HCT116 (cell line): ENCODE measurements around the gene NEK7. TPM values are rescaled to one million over a fixed set of nuclear protein-coding genes. Genes with fewer than 3 reads are reported as not detected.

Experiments used
- ATAC-seq: fragments of 200-7000 bp; cut with Tn5 transposase; 2 replicates; pipeline ENCODE4 v1.9.1; 2020; ENCODE audit warnings: mild to moderate bottlenecking, moderate library complexity
- BruUV-seq: library from RNA; stranded (reverse); fragments of 400-500 nt; replicated peaks from 2 replicates; lab custom pipeline; 2021; lab: Mats Ljungman, UMichigan
- CTCF ChIA-PET: fragments of 300-600 bp; sonication (Branson Sonifier 250); formaldehyde crosslinking; loops from one replicate; lab custom pipeline; 2021; ENCODE audit warnings: antibody characterized with exemption; lab: Charles Lee
- POLR2A ChIA-PET: fragments of 300-600, 350-600 bp; sonication (Branson Sonifier 250); formaldehyde crosslinking; loops from one replicate; lab custom pipeline; 2021; ENCODE audit warnings: antibody characterized with exemption; lab: Charles Lee
- RAD21 ChIA-PET, 2 experiments: fragments of 300-600 bp; sonication (Branson Sonifier 250); formaldehyde crosslinking; loops; one replicate each; lab custom pipeline; 2023; ENCODE audit warnings: low total read pairs in 2 of 2; ENCODE audit not compliant: uncharacterized antibody in 2 of 2, unreplicated experiment in 2 of 2, low non-redundant PET in 1 of 2; lab: Charles Lee
- DNase-seq: peaks from one replicate; pipeline ENCODE4 v3.0.0-alpha.2; 2010; ENCODE audit warnings: low read depth, low spot score
- H2AFZ ChIP-seq: fragments of 200-600 bp; shearing (Covaris generic), sonication (generic); 2 replicates; pipeline ENCODE4 v1.6.1; 2017; ENCODE audit warnings: low read depth, mixed run types, mixed read lengths, antibody characterized with exemption, low read length; ENCODE audit not compliant: poor library complexity, severe bottlenecking
- H3K27ac ChIP-seq: 2 replicates; pipeline ENCODE4 v1.5.1; 2012; ENCODE audit warnings: low read depth, low read length
- H3K27me3 ChIP-seq: fragments of 200-600 bp; sonication (generic); 2 replicates; pipeline ENCODE4 v1.6.1; 2016; ENCODE audit warnings: mixed run types, low read length, mixed read lengths; ENCODE audit not compliant: insufficient read depth
- H3K36me3 ChIP-seq, 2 experiments: fragments of 200-500 bp in 1 of 2; fragments of 200-600 bp in 1 of 2; sonication (Bioruptor generic) in 1 of 2; sonication (generic) in 1 of 2; 2 replicates each; pipeline versions ENCODE4 v1.5.1 to v1.6.1; 2014 to 2016; ENCODE audit warnings: low read length in 2 of 2, inconsistent platforms in 1 of 2, mixed read lengths in 1 of 2, mixed run types in 1 of 2; ENCODE audit not compliant: insufficient read depth in 2 of 2, control insufficient read depth in 1 of 2
- H3K4me1 ChIP-seq, 2 experiments: fragments of 200-600 bp in 1 of 2; sonication (generic) in 1 of 2; 2 replicates each; pipeline versions ENCODE4 v1.5.1 to v1.6.1; 2012 to 2017; ENCODE audit warnings: low read length in 2 of 2, inconsistent platforms in 1 of 2, mild to moderate bottlenecking in 1 of 2, mixed read lengths in 1 of 2, mixed run types in 1 of 2, moderate library complexity in 1 of 2; ENCODE audit not compliant: insufficient read depth in 2 of 2, control insufficient read depth in 1 of 2
- H3K4me2 ChIP-seq: fragments of 200-600 bp; sonication (generic); 2 replicates; pipeline ENCODE4 v1.6.1; 2017; ENCODE audit warnings: mixed run types, low read length, mixed read lengths
- H3K4me3 ChIP-seq, 2 experiments: fragments of 200-600 bp in 1 of 2; sonication (generic) in 1 of 2; replicated peaks in 1 of 2; 2 replicates each; pipeline ENCODE4 v1.5.1; 2011 to 2016; ENCODE audit warnings: low read length in 2 of 2, control low read depth in 1 of 2, low read depth in 1 of 2, mild to moderate bottlenecking in 1 of 2, mixed read lengths in 1 of 2, mixed run types in 1 of 2
- H3K79me2 ChIP-seq: fragments of 200-600 bp; sonication (generic); 2 replicates; pipeline ENCODE4 v1.6.1; 2017; ENCODE audit warnings: mild to moderate bottlenecking, mixed run types, low read length, moderate library complexity, mixed read lengths; ENCODE audit not compliant: insufficient read depth
- H3K9ac ChIP-seq: fragments of 200-600 bp; sonication (generic); 2 replicates; pipeline ENCODE4 v1.6.1; 2016; ENCODE audit warnings: low read length, mixed read lengths
- H3K9me2 ChIP-seq: fragments of 200-600 bp; sonication (generic), shearing (Covaris generic); 2 replicates; pipeline ENCODE4 v1.6.1; 2017; ENCODE audit warnings: mixed run types, mild to moderate bottlenecking, moderate library complexity; ENCODE audit not compliant: insufficient read depth
- H3K9me3 ChIP-seq, 2 experiments: fragments of 200-500 bp in 1 of 2; fragments of 200-600 bp in 1 of 2; sonication (Bioruptor generic) in 1 of 2; sonication (generic) in 1 of 2; 2 replicates each; pipeline ENCODE4 v1.6.1; 2014 to 2017; ENCODE audit warnings: low read length in 2 of 2, mixed read lengths in 2 of 2, inconsistent platforms in 1 of 2, low read depth in 1 of 2, mild to moderate bottlenecking in 1 of 2, mixed run types in 1 of 2, moderate library complexity in 1 of 2; ENCODE audit not compliant: control insufficient read depth in 1 of 2, insufficient read depth in 1 of 2
- H4K20me1 ChIP-seq: fragments of 200-600 bp; sonication (generic), shearing (Covaris generic); 2 replicates; pipeline ENCODE4 v1.6.1; 2017; ENCODE audit warnings: mixed run types, mild to moderate bottlenecking, moderate library complexity; ENCODE audit not compliant: insufficient read depth
- CBX3 ChIP-seq: IDR thresholded peaks from 2 replicates; pipeline ENCODE4 v1.6.1; 2012; ENCODE audit warnings: low read depth
- EGR1 ChIP-seq: IDR thresholded peaks from 2 replicates; pipeline ENCODE4 v1.6.1; 2012; ENCODE audit warnings: low read depth
- EZH2 ChIP-seq: fragments of 200-600 bp; sonication (generic); IDR thresholded peaks from 2 replicates; pipeline ENCODE4 v1.6.1; 2017; ENCODE audit warnings: antibody characterized with exemption, mixed run types
- JUND ChIP-seq: IDR thresholded peaks from 2 replicates; pipeline ENCODE4 v1.6.1; 2012
- POLR2A ChIP-seq: IDR thresholded peaks from 2 replicates; pipeline ENCODE4 v1.7.0; 2011; ENCODE audit warnings: borderline replicate concordance; ENCODE audit not compliant: insufficient read depth, insufficient read length; ENCODE audit errors: extremely low read depth
- RAD21 ChIP-seq: IDR thresholded peaks from 2 replicates; pipeline ENCODE4 v1.6.1; 2012; ENCODE audit warnings: low read depth, mild to moderate bottlenecking
- TCF7L2 ChIP-seq: IDR thresholded peaks from 2 replicates; pipeline ENCODE4 v1.7.0; 2011; ENCODE audit warnings: borderline replicate concordance, inconsistent platforms; ENCODE audit not compliant: insufficient read depth, insufficient read length; ENCODE audit errors: extremely low read depth
- intact Hi-C: fragments of 100-400 bp; cut with micrococcal nuclease; formaldehyde crosslinking; loops from 2 replicates; pipeline ENCODE4 v1.10.0; 2022
- total RNA-seq: library from RNA; stranded (reverse); gene quantifications from one replicate; pipeline ENCODE4 v1.2.1, GENCODE V29; 2021; ENCODE audit not compliant: unreplicated experiment
- TF ChIP-seq, protein P1 (sequence below): IDR thresholded peaks from 2 replicates; pipeline ENCODE4 v1.6.1; 2011; ENCODE audit warnings: mild to moderate bottlenecking, low read length, moderate library complexity; ENCODE audit not compliant: insufficient replicate concordance; ENCODE audit errors: extremely low read depth
- TF ChIP-seq, protein P2 (sequence below): IDR thresholded peaks from 2 replicates; pipeline ENCODE4 v1.6.1; 2012
- TF ChIP-seq, protein P3 (sequence below), 3 experiments: fragments of 200-600 bp in 1 of 3; sonication (generic) in 1 of 3; IDR thresholded peaks in 2 of 3; conservative IDR thresholded peaks in 1 of 3; 2 replicates each; pipeline ENCODE4 v1.5.1; 2012 to 2017; ENCODE audit warnings: low read depth in 2 of 3, low read length in 2 of 3, antibody characterized with exemption in 1 of 3, borderline replicate concordance in 1 of 3, control low read depth in 1 of 3, mild to moderate bottlenecking in 1 of 3, mixed read lengths in 1 of 3, mixed run types in 1 of 3, moderate library complexity in 1 of 3; ENCODE audit not compliant: insufficient read depth in 1 of 3

Gene NEK7
- total RNA-seq, 1 experiment from 2014 or later, result 33.0 TPM

DNA sequence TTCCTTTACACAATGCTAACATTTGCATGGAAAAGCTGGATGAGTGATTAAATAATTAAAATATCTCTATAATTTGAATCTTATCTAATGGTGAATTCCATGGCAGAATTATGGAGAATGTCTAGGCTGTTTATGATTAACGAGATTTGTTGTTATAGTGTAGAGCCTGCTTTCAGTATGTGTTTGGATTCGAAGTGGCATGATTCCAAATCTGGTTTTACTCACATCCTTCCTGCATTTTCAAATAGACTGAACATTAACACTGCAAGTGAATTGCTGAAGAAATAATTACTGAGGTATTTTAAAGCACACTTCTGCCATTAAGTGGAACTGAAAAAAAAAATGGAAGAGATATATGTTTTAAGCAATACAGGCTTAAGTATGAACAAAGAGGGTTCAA lies 5.1 kb upstream of the NEK7 start:
- H3K27ac ChIP-seq, result no peak overlapping the region
- no peaks in the 10 kb centered on the region for H3K9me2 ChIP-seq
- no peaks in the 10 kb centered on the region for H3K36me3 ChIP-seq
- ChIA-PET RAD21 (no interaction called here), POLR2A (no interaction called here), CTCF (no interaction called here)
- DNase-seq (no peak), ATAC-seq (no peak)
- H3K4me3 ChIP-seq, result no peak overlapping the region
- H4K20me1 ChIP-seq, result no peaks in the 10 kb centered on the region
- no peaks in the 10 kb centered on the region for H3K79me2 ChIP-seq
- H2AFZ ChIP-seq, result no peak overlapping the region
- no peak overlapping the region for H3K9ac ChIP-seq
- H3K4me2 ChIP-seq, result no peak overlapping the region
- H3K4me1 ChIP-seq, result peaks cover 3 to 12% of the 10 kb centered on the region in 2 experiments; a peak in 2 of 4 replicates
- H3K27me3 ChIP-seq, result no peaks in the 10 kb centered on the region
- no TSS peak for BruUV-seq
- H3K9me3 ChIP-seq, result no peaks in the 10 kb centered on the region
- intact Hi-C loops, result loop anchor here (10.0 kb wide), 1 partner anchor 537 kb away; no protein-coding TSS in a partner anchor
- TF ChIP-seq CBX3 (no peak), RAD21 (no peak), EZH2 (no peak), POLR2A (no peak), JUND (no peak), EGR1 (no peak), TCF7L2 (no peak)
- TF ChIP-seq, protein P1, sequence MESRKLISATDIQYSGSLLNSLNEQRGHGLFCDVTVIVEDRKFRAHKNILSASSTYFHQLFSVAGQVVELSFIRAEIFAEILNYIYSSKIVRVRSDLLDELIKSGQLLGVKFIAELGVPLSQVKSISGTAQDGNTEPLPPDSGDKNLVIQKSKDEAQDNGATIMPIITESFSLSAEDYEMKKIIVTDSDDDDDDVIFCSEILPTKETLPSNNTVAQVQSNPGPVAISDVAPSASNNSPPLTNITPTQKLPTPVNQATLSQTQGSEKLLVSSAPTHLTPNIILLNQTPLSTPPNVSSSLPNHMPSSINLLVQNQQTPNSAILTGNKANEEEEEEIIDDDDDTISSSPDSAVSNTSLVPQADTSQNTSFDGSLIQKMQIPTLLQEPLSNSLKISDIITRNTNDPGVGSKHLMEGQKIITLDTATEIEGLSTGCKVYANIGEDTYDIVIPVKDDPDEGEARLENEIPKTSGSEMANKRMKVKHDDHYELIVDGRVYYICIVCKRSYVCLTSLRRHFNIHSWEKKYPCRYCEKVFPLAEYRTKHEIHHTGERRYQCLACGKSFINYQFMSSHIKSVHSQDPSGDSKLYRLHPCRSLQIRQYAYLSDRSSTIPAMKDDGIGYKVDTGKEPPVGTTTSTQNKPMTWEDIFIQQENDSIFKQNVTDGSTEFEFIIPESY, result no peak
- TF ChIP-seq, protein P2, sequence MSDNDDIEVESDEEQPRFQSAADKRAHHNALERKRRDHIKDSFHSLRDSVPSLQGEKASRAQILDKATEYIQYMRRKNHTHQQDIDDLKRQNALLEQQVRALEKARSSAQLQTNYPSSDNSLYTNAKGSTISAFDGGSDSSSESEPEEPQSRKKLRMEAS, result no peak
- TF ChIP-seq, protein P3, sequence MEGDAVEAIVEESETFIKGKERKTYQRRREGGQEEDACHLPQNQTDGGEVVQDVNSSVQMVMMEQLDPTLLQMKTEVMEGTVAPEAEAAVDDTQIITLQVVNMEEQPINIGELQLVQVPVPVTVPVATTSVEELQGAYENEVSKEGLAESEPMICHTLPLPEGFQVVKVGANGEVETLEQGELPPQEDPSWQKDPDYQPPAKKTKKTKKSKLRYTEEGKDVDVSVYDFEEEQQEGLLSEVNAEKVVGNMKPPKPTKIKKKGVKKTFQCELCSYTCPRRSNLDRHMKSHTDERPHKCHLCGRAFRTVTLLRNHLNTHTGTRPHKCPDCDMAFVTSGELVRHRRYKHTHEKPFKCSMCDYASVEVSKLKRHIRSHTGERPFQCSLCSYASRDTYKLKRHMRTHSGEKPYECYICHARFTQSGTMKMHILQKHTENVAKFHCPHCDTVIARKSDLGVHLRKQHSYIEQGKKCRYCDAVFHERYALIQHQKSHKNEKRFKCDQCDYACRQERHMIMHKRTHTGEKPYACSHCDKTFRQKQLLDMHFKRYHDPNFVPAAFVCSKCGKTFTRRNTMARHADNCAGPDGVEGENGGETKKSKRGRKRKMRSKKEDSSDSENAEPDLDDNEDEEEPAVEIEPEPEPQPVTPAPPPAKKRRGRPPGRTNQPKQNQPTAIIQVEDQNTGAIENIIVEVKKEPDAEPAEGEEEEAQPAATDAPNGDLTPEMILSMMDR (IDR thresholded peaks at IDR 0.05 in 2 of 3, conservative IDR thresholded peaks at IDR 0.05 in 1 of 3; ENCODE audit: borderline replicate concordance in 1 of 3, insufficient read depth in 1 of 3, low read depth in 2 of 3, low read length in 2 of 3), result no peak
